ENCODE data around the gene USP9X.
"Not testable (repeated sequence)": the region's sequence is repeated elsewhere in the genome, so short reads cannot be mapped to it uniquely, and the experiment has no call there.

Gene USP9X

GRCh38 chrX:41087201-41087600 is 2.0 kb downstream of the USP9X start:
- DNase-seq: no peak

DNA sequence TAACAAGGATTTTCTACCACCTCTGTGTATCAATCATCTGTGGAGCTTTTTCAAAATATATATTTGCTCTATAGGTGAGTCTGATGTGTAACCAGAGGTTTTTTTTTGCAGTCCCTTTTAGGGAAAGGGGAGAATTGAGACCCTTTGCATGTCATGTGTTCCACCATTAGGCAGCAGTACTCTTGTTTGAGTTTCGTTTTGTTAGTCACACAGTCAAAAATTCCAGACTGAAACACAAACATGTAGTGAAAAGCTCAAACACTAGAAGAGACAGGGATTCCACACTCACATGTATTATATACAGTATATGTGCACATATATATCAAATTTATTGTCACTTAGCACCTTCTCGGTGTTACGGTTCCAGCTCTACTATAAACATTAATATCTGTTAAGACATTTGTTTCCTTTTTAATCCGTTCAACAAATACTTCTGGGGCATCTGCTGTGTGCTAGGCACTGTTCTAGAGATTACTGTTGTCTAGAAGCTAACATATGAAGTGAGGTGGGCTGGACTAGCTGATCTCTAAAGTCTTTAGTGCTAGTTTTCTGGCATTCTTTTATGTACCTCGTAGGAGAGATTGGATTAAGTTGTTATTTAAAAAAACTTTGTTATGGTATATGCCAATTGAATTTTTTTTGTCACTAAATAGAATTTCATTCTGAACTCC is 5.5 kb downstream of the USP9X start:
- no peak for DNase-seq

DNA sequence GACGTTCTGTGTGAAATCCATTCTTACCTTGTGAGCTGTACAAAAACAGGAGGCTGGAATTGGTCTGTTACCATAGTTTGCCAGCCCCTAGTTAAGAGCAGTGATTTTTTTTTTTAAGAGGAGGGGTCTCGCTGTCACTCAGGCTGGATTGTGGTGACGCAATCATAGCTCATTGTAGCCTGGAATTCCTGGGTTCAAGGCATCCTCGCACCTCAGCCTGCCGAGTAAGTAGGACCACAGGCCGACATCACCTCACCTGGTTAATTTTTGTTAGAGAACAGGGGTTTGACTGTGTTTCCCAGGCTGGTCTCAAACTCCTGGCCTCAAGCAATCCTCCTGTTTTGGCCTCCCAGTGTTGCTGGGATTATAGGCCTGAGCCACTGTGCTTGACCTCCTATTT is 7.5 kb downstream of the USP9X start:
- DNase-seq: no peak

- DNase-seq: no peak
These were observed 9.9 kb downstream of the USP9X start for GRCh38 chrX:41095174-41095573.

DNA sequence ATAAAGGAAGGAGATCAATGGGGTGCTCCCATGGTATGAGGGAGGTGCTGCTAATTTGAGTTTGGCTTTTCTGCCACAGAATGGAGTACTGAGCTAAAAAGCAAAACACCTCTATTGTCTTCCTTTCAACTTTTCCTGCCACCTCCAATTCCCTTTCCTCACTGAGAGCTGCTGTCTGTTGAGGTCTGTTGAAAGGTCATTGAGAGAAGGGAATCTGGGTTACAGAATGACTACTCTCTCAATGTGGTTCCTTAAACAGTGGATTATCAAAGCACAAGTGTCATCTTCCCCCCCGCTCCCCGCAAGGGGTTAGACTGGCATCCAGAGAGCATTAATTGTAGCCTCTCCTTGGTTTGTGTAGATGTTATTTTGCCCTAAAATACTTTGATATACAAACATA is 10.7 kb downstream of the USP9X start:
- no peak for DNase-seq

DNA sequence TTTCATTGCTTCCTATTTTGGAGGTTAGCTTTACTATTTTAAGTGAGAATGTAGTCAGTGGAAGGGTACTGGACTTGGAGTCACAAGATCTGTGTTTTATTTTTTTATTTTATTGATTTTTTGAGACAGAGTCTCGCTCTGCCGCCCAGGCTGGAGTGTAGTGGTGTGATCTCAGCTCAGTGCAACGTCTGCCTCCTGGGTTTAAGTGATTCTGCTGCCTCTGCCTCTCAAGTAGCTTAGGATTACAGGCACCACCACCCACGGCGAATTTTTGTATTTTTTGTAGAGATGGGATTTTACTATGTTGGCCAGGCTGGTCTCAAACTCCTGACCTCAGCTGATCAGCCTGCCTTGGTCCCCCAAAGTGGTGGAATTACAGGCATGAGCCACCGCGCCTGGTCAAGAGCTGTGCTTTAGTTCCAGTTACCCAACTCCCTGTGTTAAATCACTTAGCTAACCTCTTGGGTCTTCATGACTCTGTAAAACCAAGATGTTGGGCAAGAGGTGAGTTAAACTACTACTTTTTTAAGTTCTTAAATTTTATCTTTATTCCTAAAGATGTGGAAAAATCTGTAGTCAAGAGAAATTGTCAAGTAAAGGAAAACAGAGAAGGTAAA is 11.2 kb downstream of the USP9X start:
- no peak for DNase-seq

GRCh38 chrX:41097326-41097725 is 12.1 kb downstream of the USP9X start:
- no peak for DNase-seq

- DNase-seq: no peak
These were observed 15.0 kb downstream of the USP9X start for GRCh38 chrX:41100200-41100599.

- no peak for DNase-seq
These were observed 15.6 kb downstream of the USP9X start for GRCh38 chrX:41100819-41101218.

DNA sequence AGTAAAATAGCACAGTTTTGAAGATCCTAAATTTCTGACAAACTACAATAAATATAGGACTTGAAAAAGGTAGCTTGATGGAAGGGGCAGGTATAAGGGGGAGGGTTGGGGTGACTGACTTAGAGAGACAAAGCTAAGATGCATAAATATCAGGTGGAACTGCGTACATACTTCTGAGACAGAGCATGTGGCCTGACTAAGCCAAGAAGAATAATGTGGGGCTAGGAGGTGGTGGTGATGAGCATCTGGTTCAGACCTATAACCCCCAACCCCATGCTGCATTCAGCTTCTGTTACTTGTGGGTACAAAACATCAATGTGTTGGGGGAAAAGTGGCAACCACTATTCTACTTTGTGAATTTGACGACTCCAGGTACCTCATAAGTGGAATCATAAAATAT is 19.8 kb downstream of the USP9X start:
- DNase-seq: no peak

DNA sequence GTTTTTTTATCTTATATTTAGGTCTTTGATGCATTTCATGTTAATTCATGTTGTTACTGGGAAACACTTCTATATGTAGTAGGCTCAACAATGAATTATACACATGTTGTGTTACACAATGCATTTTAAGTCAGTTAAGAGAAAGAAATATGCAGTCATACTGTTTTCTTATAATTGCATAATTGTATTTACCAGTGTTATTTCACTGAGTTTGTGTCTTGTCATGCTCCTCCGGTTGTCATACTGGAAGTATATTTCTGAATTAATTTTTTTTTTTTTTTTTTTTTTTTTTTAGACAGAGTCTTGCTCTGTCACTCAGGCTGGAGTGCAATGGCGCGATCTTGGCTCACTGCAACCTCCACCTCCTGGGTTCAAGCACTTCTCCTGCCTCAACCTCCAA is 21.0 kb downstream of the USP9X start:
- DNase-seq: not testable (repeated sequence)

DNA sequence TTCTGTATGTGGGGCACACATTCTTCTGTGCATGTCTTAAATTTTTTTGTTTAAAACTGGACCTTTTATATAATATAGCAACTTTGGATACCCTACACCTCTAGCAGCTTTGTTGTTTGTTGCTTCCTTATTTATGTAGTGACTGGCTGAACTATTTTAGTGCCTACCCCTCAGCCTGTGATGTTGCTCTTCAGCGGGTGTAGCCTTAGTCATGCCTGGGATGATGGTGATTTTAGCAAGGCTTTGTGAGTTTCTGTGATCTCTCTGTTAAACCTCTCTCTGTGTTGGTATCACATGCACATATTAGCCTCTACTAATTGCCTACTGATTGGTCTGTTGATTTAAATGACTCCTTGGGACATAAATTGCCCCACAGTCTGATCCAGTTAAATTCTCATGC is 22.8 kb downstream of the USP9X start:
- DNase-seq: no peak

GRCh38 chrX:41108463-41109205 is 23.4 kb downstream of the USP9X start:
- DNase-seq: no peak

DNA sequence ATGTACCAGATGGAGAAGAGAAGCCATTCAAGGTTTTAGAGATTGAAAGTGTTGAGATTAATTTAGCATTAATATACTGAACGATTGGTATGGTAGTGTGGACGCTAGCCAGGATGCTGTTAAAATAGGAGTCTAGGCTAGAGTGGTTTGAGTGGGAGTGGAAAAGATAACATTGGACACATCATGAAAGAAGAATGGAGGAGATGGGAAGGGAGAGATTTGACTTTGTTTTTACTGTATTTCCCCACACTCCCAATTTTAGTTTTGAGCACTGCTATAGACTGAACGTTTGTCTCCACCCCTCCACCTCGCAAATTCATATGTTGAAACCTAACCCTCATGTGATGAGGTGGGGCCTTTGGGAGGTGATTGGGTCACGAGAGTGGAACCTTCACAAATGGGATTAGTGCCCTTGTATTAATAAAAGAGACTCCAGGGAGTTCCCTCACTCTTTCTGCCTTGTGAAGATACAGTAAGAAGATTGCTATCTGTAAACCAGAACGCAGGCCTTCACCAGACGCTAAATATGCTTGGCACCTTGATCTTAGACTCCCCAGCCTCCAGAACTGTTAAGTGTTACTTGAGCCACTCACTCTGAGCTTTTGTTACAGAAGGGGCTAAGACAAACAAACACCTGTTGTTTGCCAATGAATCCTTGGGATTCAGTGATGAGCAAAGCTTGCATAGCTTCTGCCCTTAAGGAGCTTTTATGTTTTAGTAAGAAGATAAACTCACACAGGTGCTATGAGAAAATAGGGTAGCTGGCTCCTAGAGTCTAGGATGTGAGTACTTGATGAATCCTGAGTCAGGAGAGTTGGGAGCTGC is 25.8 kb downstream of the USP9X start:
- no peak for DNase-seq

DNA sequence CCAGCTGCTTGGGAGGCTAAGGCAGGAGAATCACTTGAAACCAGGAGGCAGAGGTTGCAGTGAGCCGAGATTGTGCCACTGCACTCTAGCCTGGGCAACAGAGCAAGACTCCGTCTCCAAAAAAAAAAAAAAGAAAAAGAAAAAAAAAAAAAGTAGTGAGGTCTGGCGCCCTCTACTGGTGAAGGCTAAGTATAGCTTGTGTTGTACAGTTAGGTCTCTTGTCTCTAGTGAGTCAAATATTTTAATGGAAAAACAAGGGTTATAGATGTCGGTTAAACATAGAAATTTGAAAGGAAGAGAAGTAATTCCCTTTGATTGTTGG is 29.8 kb downstream of the USP9X start:
- peak; percentile 12 for DNase-seq

DNA sequence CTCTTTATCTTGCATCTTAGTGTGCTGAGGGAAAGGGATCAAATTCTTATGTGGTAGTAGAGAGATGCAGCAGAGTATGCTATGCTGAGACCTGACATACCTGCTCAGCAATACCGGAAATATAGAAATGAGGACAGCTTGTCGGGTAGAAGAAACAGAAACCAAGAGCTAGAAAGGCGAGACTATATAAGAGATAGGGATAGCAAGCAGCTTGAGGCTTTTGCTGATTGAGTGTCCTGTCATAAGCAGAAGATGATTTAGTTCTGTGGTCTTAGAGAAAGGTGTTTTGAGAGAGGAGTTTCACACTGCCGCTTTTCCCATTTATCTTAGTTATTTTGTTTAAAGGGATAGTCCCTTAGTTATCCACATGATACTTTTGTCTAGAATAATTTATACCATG is 31.7 kb downstream of the USP9X start:
- no peak for DNase-seq

DNA sequence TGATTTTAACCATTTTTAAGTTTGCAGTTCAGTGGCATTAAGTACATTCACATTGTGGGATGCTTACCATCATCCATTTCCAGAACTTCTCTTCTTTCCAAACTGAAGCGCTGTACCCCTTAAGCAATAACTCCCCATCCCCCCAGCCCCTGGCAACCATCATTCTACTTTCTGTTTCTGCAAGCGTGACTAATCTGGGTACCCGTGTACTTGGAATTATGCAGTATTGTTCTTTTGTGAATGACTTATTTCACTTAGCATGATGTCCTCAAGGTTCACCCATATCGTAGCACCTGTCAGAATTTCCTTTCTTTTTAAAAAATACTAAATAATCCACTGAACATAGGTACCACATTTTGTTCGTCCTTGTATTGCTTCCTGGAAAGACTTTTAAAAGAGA is 32.9 kb downstream of the USP9X start:
- DNase-seq: no peak

DNA sequence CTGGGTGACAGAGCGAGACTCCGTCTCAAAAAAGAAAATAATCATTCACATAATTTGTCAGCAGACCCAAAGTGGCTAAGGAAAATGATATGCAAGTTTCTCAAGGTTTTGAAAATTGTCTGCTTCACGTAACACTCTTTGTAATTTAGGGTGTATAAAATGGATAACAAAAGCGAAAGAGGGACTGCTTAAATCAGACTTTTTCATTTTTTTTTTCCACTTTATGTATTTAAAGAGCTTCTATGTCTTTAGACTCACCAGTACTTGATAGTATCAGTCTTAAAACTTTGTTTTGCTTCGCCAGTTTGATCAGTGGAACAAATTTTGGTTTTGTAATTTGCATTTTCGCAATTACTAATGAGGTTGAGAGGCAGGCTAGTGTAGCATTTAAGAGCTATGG is 34.6 kb downstream of the USP9X start:
- no peak for DNase-seq

DNA sequence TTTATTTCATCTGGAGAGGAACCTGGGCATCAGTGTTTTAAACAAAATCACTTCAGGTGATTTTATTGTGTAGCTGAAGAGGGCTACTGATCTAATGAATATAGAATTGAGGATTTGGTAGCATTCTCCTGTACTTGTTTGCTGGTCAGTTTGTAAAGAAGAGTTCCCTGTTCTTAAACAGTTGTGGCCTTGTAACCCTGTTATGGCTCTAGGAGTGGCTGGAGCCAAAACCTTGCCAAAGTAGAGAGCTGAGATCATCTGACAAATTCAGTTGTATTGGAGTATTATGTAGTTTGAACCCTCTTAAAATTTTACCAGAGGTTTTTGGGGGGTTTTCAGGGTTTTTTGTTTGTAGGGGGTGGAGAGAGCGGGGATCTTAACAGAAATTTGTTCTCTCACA is 36.5 kb downstream of the USP9X start:
- DNase-seq: no peak

GRCh38 chrX:41122664-41123257 is 37.5 kb downstream of the USP9X start:
- DNase-seq: no peak

GRCh38 chrX:41127477-41128192 is 42.4 kb downstream of the USP9X start:
- no peak for DNase-seq

GRCh38 chrX:41128955-41129354 is 43.7 kb downstream of the USP9X start:
- DNase-seq: no peak

DNA sequence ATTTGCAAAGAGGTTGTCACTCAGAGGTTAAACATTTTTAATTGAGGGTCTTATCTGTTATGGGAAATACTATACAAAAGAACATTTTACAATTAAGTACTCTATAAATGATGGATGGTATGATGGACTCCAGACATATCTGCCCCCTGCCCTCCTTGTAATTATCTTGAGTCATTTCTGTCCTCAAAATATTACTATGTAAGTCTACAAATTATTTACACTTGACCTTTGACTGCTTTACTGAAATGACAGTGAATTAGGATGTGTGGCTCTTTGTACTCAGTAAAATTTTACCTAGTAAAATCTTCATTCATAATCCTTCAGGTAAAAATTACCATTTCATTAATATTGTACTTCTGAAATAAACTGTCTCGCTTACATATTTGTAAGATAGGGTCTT is 46.5 kb downstream of the USP9X start:
- DNase-seq: no peak

Data from CD4-positive, alpha-beta T cell treated with Interferon gamma for 1 hour (primary cell).